Measurements from ENCODE around the gene VDR. TPM values are rescaled to one million over a fixed set of nuclear protein-coding genes. Genes with fewer than 3 reads are reported as not detected.
A peak's percentile ranks its signal among the peaks of the same experiment; 100 is the strongest.

The VDR gene
- total RNA-seq, 2 donors from 2014 or later, result 124 to 140 TPM

DNA sequence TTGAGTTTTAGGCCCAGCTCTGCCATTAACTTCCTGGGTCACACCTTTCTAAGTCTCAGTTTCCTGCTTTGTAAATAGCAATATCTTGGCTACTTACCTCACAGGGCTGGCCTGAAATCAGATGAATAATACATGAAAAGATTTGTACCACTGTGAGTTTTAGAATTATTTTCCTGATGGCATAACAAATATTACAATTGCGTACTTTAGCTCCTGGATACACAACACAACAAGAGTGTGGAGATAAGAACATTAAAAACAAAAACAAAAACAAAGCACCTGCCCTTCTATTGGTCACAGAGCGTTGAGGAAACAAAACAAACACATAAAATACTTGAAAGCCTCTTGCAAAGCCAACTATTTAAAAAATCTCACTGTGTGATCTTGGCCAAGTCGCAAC is 80.2 kb downstream of the VDR start:
- H3K27ac ChIP-seq, result no peak overlapping the region
- intact Hi-C loops (cut with DNase I), result no loop called here
- no peaks in the 10 kb centered on the region for H3K9me3 ChIP-seq
- no peak for DNase-seq
- TF ChIP-seq, protein P1, sequence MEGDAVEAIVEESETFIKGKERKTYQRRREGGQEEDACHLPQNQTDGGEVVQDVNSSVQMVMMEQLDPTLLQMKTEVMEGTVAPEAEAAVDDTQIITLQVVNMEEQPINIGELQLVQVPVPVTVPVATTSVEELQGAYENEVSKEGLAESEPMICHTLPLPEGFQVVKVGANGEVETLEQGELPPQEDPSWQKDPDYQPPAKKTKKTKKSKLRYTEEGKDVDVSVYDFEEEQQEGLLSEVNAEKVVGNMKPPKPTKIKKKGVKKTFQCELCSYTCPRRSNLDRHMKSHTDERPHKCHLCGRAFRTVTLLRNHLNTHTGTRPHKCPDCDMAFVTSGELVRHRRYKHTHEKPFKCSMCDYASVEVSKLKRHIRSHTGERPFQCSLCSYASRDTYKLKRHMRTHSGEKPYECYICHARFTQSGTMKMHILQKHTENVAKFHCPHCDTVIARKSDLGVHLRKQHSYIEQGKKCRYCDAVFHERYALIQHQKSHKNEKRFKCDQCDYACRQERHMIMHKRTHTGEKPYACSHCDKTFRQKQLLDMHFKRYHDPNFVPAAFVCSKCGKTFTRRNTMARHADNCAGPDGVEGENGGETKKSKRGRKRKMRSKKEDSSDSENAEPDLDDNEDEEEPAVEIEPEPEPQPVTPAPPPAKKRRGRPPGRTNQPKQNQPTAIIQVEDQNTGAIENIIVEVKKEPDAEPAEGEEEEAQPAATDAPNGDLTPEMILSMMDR (IDR thresholded peaks at IDR 0.05), result no peak
- H3K9ac ChIP-seq (ENCODE audit: low read depth in 2 of 2, low read length in 2 of 2), result no peak overlapping the region
- no peaks in the 10 kb centered on the region for H3K36me3 ChIP-seq
- peaks cover 8% of the 10 kb centered on the region for H3K4me1 ChIP-seq
- no peaks in the 10 kb centered on the region for H3K27me3 ChIP-seq
- no peak overlapping the region for H3K4me3 ChIP-seq

DNA sequence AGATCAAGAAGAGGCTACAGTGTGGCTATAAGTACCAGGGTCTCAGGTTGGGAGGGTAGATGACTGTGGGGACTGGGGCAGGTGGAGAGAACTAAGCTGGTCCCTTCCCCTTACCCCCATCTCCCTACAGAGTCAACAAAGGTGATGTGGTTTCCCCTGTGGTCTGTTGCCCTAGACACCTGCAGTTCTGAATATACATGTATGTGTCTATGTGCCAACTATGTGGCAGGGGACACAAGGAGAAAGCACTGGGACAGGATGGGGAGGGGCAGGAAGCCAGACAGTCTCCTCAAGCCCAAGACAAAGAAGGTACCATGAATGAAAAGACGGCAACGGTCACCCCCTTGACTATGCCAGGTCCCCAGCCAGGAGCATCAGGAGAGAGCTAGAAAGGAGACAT is 80.6 kb downstream of the VDR start:
- H3K36me3 ChIP-seq, result no peaks in the 10 kb centered on the region
- intact Hi-C loops (cut with DNase I), result no loop called here
- peaks cover 4% of the 10 kb centered on the region for H3K4me1 ChIP-seq
- no peaks in the 10 kb centered on the region for H3K9me3 ChIP-seq
- H3K4me3 ChIP-seq, result no peak overlapping the region
- no peak overlapping the region for H3K9ac ChIP-seq (ENCODE audit: low read depth in 2 of 2, low read length in 2 of 2)
- no peak for DNase-seq
- H3K27ac ChIP-seq, result no peak overlapping the region
- no peaks in the 10 kb centered on the region for H3K27me3 ChIP-seq
- TF ChIP-seq, protein P1 (IDR thresholded peaks at IDR 0.05), result no peak

DNA sequence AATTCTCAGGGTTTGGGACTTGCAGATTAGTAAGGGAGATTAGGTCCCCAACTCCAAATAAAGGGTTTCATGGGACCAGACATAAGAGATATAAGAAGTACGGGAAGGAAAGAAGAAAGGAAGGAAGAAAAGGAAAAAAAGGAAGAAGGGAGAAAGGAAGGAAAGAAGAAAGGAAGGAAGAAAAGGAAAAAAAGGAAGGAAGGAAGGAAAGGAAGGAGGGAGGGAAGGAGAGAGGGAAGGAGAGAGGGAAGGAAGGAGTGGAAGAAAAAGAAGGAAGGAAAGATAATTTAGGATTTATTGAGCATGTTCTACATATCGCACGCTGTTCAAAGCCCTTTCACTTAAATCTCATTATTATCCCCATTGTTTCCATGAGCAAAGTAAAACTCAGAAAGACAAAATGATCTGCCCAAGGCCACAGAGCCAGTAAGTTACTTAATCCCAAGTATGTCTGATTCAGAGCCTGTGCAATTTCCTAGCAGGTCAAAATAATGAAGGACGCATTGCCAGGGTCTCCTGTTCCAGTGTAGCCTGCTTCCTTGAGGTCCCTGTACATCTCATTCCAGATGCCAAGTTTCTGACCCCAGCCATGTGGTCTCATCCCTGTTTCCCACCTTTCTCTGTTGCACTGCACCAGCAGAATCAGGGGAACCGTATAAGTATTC is 81.2 kb downstream of the VDR start:
- no peaks in the 10 kb centered on the region for H3K36me3 ChIP-seq
- no peaks in the 10 kb centered on the region for H3K4me1 ChIP-seq
- intact Hi-C loops (cut with DNase I), result no loop called here
- no peak overlapping the region for H3K27ac ChIP-seq
- H3K4me3 ChIP-seq, result no peak overlapping the region
- TF ChIP-seq, protein P1 (IDR thresholded peaks at IDR 0.05), result no peak
- no peaks in the 10 kb centered on the region for H3K9me3 ChIP-seq
- no peak overlapping the region for H3K9ac ChIP-seq (ENCODE audit: low read depth in 2 of 2, low read length in 2 of 2)
- DNase-seq, result no peak
- H3K27me3 ChIP-seq, result no peaks in the 10 kb centered on the region

DNA sequence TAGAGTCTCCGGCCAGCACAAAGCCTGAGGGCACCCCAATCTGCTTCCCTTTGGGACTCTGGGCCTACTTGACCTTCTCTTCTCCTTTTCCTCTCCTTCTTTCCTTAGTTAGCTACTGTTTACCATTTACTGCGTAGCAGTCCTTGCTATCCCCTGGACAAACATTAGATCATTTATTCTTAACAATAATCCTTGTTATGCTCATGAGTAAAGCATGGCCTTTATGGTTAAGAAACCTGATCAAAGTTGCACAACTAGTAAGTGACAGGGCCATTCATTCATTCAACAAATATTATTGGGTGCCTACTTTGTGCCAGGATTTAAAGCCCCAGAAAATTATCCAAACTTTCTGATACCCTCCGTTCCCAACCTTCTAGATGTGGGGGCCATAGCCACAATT is 81.9 kb downstream of the VDR start:
- intact Hi-C loops (cut with DNase I), result no loop called here
- Histone ChIP-seq H3K4me1 (peaks cover 4% of the 10 kb centered on the region), H3K27ac (peak overlapping the region; percentile 80), H3K27me3 (no peaks in the 10 kb centered on the region), H3K36me3 (no peaks in the 10 kb centered on the region), H3K9ac (ENCODE audit: low read depth in 2 of 2, low read length in 2 of 2) (peak overlapping the region in 1 of 2 donors; percentile 24), H3K9me3 (no peaks in the 10 kb centered on the region), H3K4me3 (no peak overlapping the region)
- DNase-seq, result no peak
- TF ChIP-seq, protein P1 (IDR thresholded peaks at IDR 0.05), result no peak

DNA sequence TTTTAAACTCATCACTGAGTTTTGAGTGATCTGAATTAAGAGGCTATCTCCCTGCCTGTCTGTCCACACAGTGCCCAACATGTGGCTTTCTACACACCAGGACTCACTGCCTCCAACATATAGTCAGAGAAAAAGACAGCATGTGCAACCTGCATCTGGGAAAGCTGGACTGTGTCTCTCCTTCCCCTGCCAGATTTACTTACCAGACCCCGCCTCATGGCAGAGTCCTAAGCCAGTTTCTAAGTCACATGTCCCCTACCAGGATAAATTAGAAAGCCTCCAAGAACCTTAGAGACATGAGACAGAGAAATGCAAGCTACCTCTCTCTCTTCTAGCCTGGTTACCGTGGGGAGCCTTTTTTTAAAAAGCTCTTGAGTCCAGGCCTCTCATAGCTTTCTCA is 82.4 kb downstream of the VDR start:
- H3K4me1 ChIP-seq, result peaks cover 4% of the 10 kb centered on the region

More for the DNA sequence above, 82.4 kb downstream of the VDR start:
- H3K27me3 ChIP-seq, result no peaks in the 10 kb centered on the region
- TF ChIP-seq, protein P1 (IDR thresholded peaks at IDR 0.05), result no peak
- no peak for DNase-seq
- no peaks in the 10 kb centered on the region for H3K9me3 ChIP-seq
- H3K27ac ChIP-seq, result peak overlapping the region; percentile 80
- H3K4me3 ChIP-seq, result no peak overlapping the region
- no peaks in the 10 kb centered on the region for H3K36me3 ChIP-seq
- H3K9ac ChIP-seq (ENCODE audit: low read depth in 2 of 2, low read length in 2 of 2), result peak overlapping the region in 1 of 2 donors; percentile 24
- intact Hi-C loops (cut with DNase I), result no loop called here
